A204.1 (cell line): ENCODE results near the gene ADAMTS17.

Experiments used
- FAIRE-seq: peaks from 2 replicates; lab custom pipeline; 2012; peaks lifted over from hg19 to GRCh38; lab: Jason Lieb, UNC

ADAMTS17 gene

GRCh38 chr15:100196326-100197058 is 145.3 kb downstream of the ADAMTS17 start:
- no peak for FAIRE-seq

GRCh38 chr15:100194996-100195395 is 146.8 kb downstream of the ADAMTS17 start:
- FAIRE-seq: no peak

GRCh38 chr15:100193277-100193860 is 148.4 kb downstream of the ADAMTS17 start:
- FAIRE-seq: no peak

GRCh38 chr15:100192097-100193080 is 149.4 kb downstream of the ADAMTS17 start:
- FAIRE-seq: no peak

GRCh38 chr15:100191161-100191560 is 150.6 kb downstream of the ADAMTS17 start:
- FAIRE-seq: no peak

- no peak for FAIRE-seq
Measured at GRCh38 chr15:100190675-100191074, 151.1 kb downstream of the ADAMTS17 start.

- FAIRE-seq: no peak
Measured at GRCh38 chr15:100189849-100190248, 151.9 kb downstream of the ADAMTS17 start.

- FAIRE-seq: no peak
Measured at GRCh38 chr15:100189319-100189718, 152.5 kb downstream of the ADAMTS17 start.

GRCh38 chr15:100187677-100188076 is 154.1 kb downstream of the ADAMTS17 start:
- no peak for FAIRE-seq

- FAIRE-seq: no peak
Measured at GRCh38 chr15:100186960-100187359, 154.8 kb downstream of the ADAMTS17 start.

GRCh38 chr15:100186366-100186765 is 155.4 kb downstream of the ADAMTS17 start:
- no peak for FAIRE-seq

GRCh38 chr15:100183921-100184495 is 157.8 kb downstream of the ADAMTS17 start:
- no peak for FAIRE-seq

- no peak for FAIRE-seq
Measured at GRCh38 chr15:100180921-100181320, 160.9 kb downstream of the ADAMTS17 start.

- no peak for FAIRE-seq
Measured at GRCh38 chr15:100175406-100176114, 166.2 kb downstream of the ADAMTS17 start.

- FAIRE-seq: no peak
Measured at GRCh38 chr15:100174904-100175275, 166.9 kb downstream of the ADAMTS17 start.

- FAIRE-seq: no peak
Measured at GRCh38 chr15:100174159-100174903, 167.4 kb downstream of the ADAMTS17 start.

GRCh38 chr15:100172356-100173024 is 169.3 kb downstream of the ADAMTS17 start:
- FAIRE-seq: no peak

GRCh38 chr15:100171411-100171810 is 170.4 kb downstream of the ADAMTS17 start:
- no peak for FAIRE-seq

GRCh38 chr15:100170291-100171210 is 171.2 kb downstream of the ADAMTS17 start:
- FAIRE-seq: no peak
